ENCODE measurements around the gene COL11A2. TPM values are rescaled to one million over a fixed set of nuclear protein-coding genes. Genes with fewer than 3 reads are reported as not detected.

COL11A2 gene
- total and polyA plus RNA-seq, 7 donors = 0.16 to 1.4 (median 0.50) TPM; not detected in 3

DNA sequence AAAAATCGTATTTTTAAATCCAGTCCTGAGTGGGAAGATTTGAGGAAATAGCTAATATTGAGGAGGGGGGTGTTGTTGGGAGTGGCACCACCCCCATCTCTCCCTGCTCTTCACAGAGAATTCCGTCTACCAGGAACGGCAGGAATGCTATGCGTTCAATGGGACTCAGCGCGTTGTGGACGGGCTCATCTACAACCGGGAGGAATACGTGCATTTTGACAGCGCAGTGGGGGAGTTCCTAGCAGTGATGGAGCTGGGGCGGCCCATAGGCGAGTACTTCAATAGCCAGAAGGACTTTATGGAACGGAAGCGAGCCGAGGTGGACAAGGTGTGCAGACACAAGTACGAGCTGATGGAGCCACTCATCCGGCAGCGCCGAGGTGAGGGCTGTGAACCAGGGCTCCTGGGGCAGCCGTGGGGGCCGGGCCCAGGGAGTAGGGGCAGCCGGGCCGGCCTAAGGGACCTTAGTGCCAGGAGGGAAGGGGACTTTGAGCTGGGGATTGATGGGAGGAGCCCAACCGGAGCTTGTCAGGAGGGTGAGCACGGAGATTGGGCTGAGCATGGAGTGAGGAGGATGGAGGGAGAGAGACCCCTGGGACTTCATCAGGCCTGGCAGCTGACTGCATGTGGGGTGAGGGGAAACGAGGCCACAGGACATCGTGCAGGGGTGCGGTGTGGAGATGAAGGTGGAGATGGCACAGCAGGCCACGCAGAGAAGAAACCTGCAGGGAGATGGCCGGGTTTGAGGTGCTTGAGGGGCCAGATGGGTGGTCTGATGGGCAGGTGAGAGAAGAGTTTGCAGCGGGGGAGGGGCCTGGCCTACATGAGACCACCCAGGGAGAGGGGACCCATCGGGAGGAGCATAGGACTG lies 75.2 kb downstream of the COL11A2 start:
- no peak for DNase-seq
- TF ChIP-seq, protein P1, sequence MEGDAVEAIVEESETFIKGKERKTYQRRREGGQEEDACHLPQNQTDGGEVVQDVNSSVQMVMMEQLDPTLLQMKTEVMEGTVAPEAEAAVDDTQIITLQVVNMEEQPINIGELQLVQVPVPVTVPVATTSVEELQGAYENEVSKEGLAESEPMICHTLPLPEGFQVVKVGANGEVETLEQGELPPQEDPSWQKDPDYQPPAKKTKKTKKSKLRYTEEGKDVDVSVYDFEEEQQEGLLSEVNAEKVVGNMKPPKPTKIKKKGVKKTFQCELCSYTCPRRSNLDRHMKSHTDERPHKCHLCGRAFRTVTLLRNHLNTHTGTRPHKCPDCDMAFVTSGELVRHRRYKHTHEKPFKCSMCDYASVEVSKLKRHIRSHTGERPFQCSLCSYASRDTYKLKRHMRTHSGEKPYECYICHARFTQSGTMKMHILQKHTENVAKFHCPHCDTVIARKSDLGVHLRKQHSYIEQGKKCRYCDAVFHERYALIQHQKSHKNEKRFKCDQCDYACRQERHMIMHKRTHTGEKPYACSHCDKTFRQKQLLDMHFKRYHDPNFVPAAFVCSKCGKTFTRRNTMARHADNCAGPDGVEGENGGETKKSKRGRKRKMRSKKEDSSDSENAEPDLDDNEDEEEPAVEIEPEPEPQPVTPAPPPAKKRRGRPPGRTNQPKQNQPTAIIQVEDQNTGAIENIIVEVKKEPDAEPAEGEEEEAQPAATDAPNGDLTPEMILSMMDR (IDR thresholded peaks at IDR 0.05) = no peak
- no peak for TF ChIP-seq EP300 (IDR thresholded peaks at IDR 0.05)
- no peak for TF ChIP-seq POLR2AphosphoS5 (IDR thresholded peaks at IDR 0.05)
- TF ChIP-seq POLR2A (IDR thresholded peaks at IDR 0.05) = no peak
- intact Hi-C loops (cut with DNase I) = no loop called here

GRCh38 chr6:33116417-33116816 lies 75.8 kb downstream of the COL11A2 start:
- Histone ChIP-seq H3K4me1 (peaks cover 0 to 7% (median 0%) of the 10 kb centered on the region in 4 donors), H3K4me3 (no peak overlapping the region), H3K36me3 (no peaks in the 10 kb centered on the region), H3K27me3 (peaks cover 19 to 61% (median 26%) of the 10 kb centered on the region in 3 donors), H3K27ac (no peak overlapping the region), H3K9me3 (no peaks in the 10 kb centered on the region)
- WGBS, 2 donors = 16 to 27% methylated on average over 6 of the region's 6 CpGs
- intact Hi-C loops (cut with DNase I) = no loop called here
- DNase-seq = no peak
- TF ChIP-seq EP300 (IDR thresholded peaks at IDR 0.05) (no peak), POLR2AphosphoS5 (IDR thresholded peaks at IDR 0.05) (no peak), POLR2A (IDR thresholded peaks at IDR 0.05) (no peak)
- TF ChIP-seq, protein P1 (IDR thresholded peaks at IDR 0.05) = no peak

More for the DNA sequence above, 75.2 kb downstream of the COL11A2 start:
- H3K36me3 ChIP-seq = no peaks in the 10 kb centered on the region
- H3K9me3 ChIP-seq = no peaks in the 10 kb centered on the region
- H3K27ac ChIP-seq = no peak overlapping the region
- peaks cover 0 to 7% (median 0%) of the 10 kb centered on the region in 4 donors for H3K4me1 ChIP-seq
- H3K27me3 ChIP-seq = peaks cover 19 to 58% (median 26%) of the 10 kb centered on the region in 3 donors
- WGBS, 2 donors = 8 to 11% methylated on average over 32 of the region's 32 CpGs
- H3K4me3 ChIP-seq = no peak overlapping the region

- DNase-seq = no peak
- H3K9me3 ChIP-seq = no peaks in the 10 kb centered on the region
- H3K27ac ChIP-seq = no peak overlapping the region
- peaks cover 0 to 7% (median 0%) of the 10 kb centered on the region in 4 donors for H3K4me1 ChIP-seq
- H3K36me3 ChIP-seq = no peaks in the 10 kb centered on the region
- peaks cover 19 to 73% (median 26%) of the 10 kb centered on the region in 3 donors for H3K27me3 ChIP-seq
- TF ChIP-seq POLR2A (IDR thresholded peaks at IDR 0.05) (no peak), POLR2AphosphoS5 (IDR thresholded peaks at IDR 0.05) (no peak), EP300 (IDR thresholded peaks at IDR 0.05) (no peak)
- TF ChIP-seq, protein P1 (IDR thresholded peaks at IDR 0.05) = no peak
- intact Hi-C loops (cut with DNase I) = no loop called here
- H3K4me3 ChIP-seq = no peak overlapping the region
Measured at GRCh38 chr6:33114406-33114805, 77.9 kb downstream of the COL11A2 start.

DNA sequence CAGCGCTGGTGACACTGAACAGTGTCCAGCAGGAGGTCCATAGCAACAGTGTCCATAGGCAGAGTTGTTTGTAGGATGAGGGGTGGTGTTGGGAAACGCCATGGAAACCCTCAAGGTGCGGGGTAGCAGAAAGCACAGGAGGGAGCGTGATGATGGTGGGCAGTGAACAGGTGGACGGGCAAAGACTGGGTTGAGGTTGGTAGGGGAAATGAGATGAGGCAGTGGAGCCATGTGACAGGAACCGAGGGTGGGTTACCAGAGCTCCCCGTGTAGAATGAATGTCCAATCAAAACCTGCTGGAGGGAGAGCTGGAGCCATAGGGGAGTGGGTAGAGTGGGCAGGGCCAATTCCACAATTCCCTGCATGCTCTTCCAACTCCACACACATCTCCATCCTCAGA lies 78.5 kb downstream of the COL11A2 start:
- no peak for DNase-seq
- no peak overlapping the region for H3K4me3 ChIP-seq
- no peaks in the 10 kb centered on the region for H3K36me3 ChIP-seq
- intact Hi-C loops (cut with DNase I) = no loop called here
- 66 to 67% methylated on average over 7 of the region's 7 CpGs for WGBS, 2 donors
- no peak overlapping the region for H3K27ac ChIP-seq
- TF ChIP-seq POLR2AphosphoS5 (IDR thresholded peaks at IDR 0.05) (no peak), POLR2A (IDR thresholded peaks at IDR 0.05) (no peak), EP300 (IDR thresholded peaks at IDR 0.05) (no peak)
- TF ChIP-seq, protein P1 (IDR thresholded peaks at IDR 0.05) = no peak
- H3K9me3 ChIP-seq = no peaks in the 10 kb centered on the region
- peaks cover 19 to 73% (median 26%) of the 10 kb centered on the region in 3 donors for H3K27me3 ChIP-seq
- H3K4me1 ChIP-seq = peaks cover 0 to 7% (median 0%) of the 10 kb centered on the region in 4 donors

Small RNA genes lying within 50 kb of the gene (small RNA-seq; reads per million reads assigned to genes)
- gene MIR219A1 = 0.72 to 2.2 (median 2.0) reads per million in 3 donors
- gene RNY4P10 = 0.15 to 0.75 (median 0.36) reads per million in 3 donors

Other genes starting within 250 kb of the COL11A2 start
- 10 to 100 TPM; 16.3 to 26.0 (median 20.2) TPM for gene HLA-DMA, start 239.4 kb downstream of the COL11A2 start, total RNA-seq
- 100 to 1,000 TPM in 1 of 3 donors, 10 to 100 TPM in 2; 19.8 to 131 (median 57.1) TPM for gene HLA-DMA, start 239.4 kb downstream of the COL11A2 start, polyA plus RNA-seq
- 100 to 1,000 TPM in 1 of 4 donors, 10 to 100 TPM in 3; 82.4 to 116 (median 87.7) TPM for gene BRD2, start 223.9 kb downstream of the COL11A2 start, total RNA-seq
- gene BRD2, start 223.9 kb downstream of the COL11A2 start, polyA plus RNA-seq = 100 to 1,000 TPM in 1 of 3 donors, 10 to 100 TPM in 2; 60.6 to 135 (median 69.7) TPM
- gene HLA-DOA, start 182.9 kb downstream of the COL11A2 start, total RNA-seq = 1 to 10 TPM; 1.5 to 3.0 (median 2.3) TPM
- gene HLA-DOA, start 182.9 kb downstream of the COL11A2 start, polyA plus RNA-seq = 10 to 100 TPM in 1 of 3 donors, 1 to 10 TPM in 2; 1.8 to 42.0 (median 6.5) TPM
- gene HLA-DPA1, start 118.8 kb downstream of the COL11A2 start, total RNA-seq = 10 to 100 TPM; 29.9 to 64.3 (median 46.2) TPM
- gene HLA-DPA1, start 118.8 kb downstream of the COL11A2 start, polyA plus RNA-seq = 100 to 1,000 TPM in 2 of 3 donors, 10 to 100 TPM in 1; 49.2 to 210 (median 197) TPM
- gene HLA-DPB1, start 116.5 kb downstream of the COL11A2 start, total RNA-seq = 10 to 100 TPM; 39.2 to 62.4 (median 42.0) TPM
- gene HLA-DPB1, start 116.5 kb downstream of the COL11A2 start, polyA plus RNA-seq = 100 to 1,000 TPM in 2 of 3 donors, 10 to 100 TPM in 1; 90.7 to 359 (median 180) TPM
- gene RXRB, start 8.2 kb upstream of the COL11A2 start, total RNA-seq = 10 to 100 TPM; 27.8 to 32.4 (median 30.4) TPM
- 10 to 100 TPM; 15.6 to 33.2 (median 16.2) TPM for gene RXRB, start 8.2 kb upstream of the COL11A2 start, polyA plus RNA-seq
- gene SLC39A7, start 8.4 kb upstream of the COL11A2 start, total RNA-seq = 10 to 100 TPM; 48.7 to 52.1 (median 49.8) TPM
- gene SLC39A7, start 8.4 kb upstream of the COL11A2 start, polyA plus RNA-seq = 100 to 1,000 TPM in 1 of 3 donors, 10 to 100 TPM in 2; 31.2 to 189 (median 31.2) TPM
- gene HSD17B8, start 12.2 kb upstream of the COL11A2 start, total RNA-seq = 10 to 100 TPM in 3 of 4 donors, not detected in 1; 17.3 to 19.0 (median 18.9) TPM
- gene HSD17B8, start 12.2 kb upstream of the COL11A2 start, polyA plus RNA-seq = 10 to 100 TPM; 18.6 to 27.3 (median 21.3) TPM
- gene RING1, start 16.0 kb upstream of the COL11A2 start, total RNA-seq = 10 to 100 TPM; 13.2 to 18.1 (median 17.1) TPM
- gene RING1, start 16.0 kb upstream of the COL11A2 start, polyA plus RNA-seq = 10 to 100 TPM; 27.7 to 36.0 (median 32.7) TPM
- gene VPS52, start 79.4 kb upstream of the COL11A2 start, total RNA-seq = 10 to 100 TPM; 26.2 to 44.6 (median 33.5) TPM
- 10 to 100 TPM; 23.4 to 51.2 (median 26.4) TPM for gene VPS52, start 79.4 kb upstream of the COL11A2 start, polyA plus RNA-seq
- gene RPS18, start 79.6 kb upstream of the COL11A2 start, total RNA-seq = 1,000 to 10,000 TPM; 2,427 to 4,810 (median 4,005) TPM
- gene RPS18, start 79.6 kb upstream of the COL11A2 start, polyA plus RNA-seq = 1,000 to 10,000 TPM; 3,648 to 7,566 (median 5,490) TPM
- 10 to 100 TPM in 3 of 4 donors, 1 to 10 TPM in 1; 7.2 to 22.2 (median 13.3) TPM for gene B3GALT4, start 84.7 kb upstream of the COL11A2 start, total RNA-seq
- 10 to 100 TPM; 19.2 to 23.6 (median 21.7) TPM for gene B3GALT4, start 84.7 kb upstream of the COL11A2 start, polyA plus RNA-seq
- 10 to 100 TPM; 28.2 to 41.6 (median 37.4) TPM for gene WDR46, start 96.8 kb upstream of the COL11A2 start, total RNA-seq
- gene WDR46, start 96.8 kb upstream of the COL11A2 start, polyA plus RNA-seq = 10 to 100 TPM; 15.3 to 51.2 (median 30.0) TPM
- gene PFDN6, start 97.1 kb upstream of the COL11A2 start, total RNA-seq = 10 to 100 TPM in 3 of 4 donors, 1 to 10 TPM in 1; 7.5 to 56.1 (median 31.8) TPM
- 100 to 1,000 TPM; 131 to 173 (median 144) TPM for gene PFDN6, start 97.1 kb upstream of the COL11A2 start, polyA plus RNA-seq
- 10 to 100 TPM; 33.2 to 48.9 (median 37.9) TPM for gene RGL2, start 106.5 kb upstream of the COL11A2 start, total RNA-seq
- gene RGL2, start 106.5 kb upstream of the COL11A2 start, polyA plus RNA-seq = 10 to 100 TPM in 2 of 3 donors, 1 to 10 TPM in 1; 5.8 to 40.2 (median 18.0) TPM
- gene TAPBP, start 121.6 kb upstream of the COL11A2 start, total RNA-seq = 10 to 100 TPM; 29.8 to 80.0 (median 50.5) TPM
- 100 to 1,000 TPM in 1 of 3 donors, 10 to 100 TPM in 1, 1 to 10 TPM in 1; 7.8 to 114 (median 21.3) TPM for gene TAPBP, start 121.6 kb upstream of the COL11A2 start, polyA plus RNA-seq
- gene ZBTB22, start 125.3 kb upstream of the COL11A2 start, total RNA-seq = 10 to 100 TPM in 3 of 4 donors, 1 to 10 TPM in 1; 9.4 to 13.2 (median 12.7) TPM
- 10 to 100 TPM; 11.3 to 19.2 (median 16.1) TPM for gene ZBTB22, start 125.3 kb upstream of the COL11A2 start, polyA plus RNA-seq
- gene DAXX, start 130.5 kb upstream of the COL11A2 start, total RNA-seq = 10 to 100 TPM; 37.1 to 52.3 (median 48.3) TPM
- gene DAXX, start 130.5 kb upstream of the COL11A2 start, polyA plus RNA-seq = 10 to 100 TPM; 24.7 to 49.2 (median 33.0) TPM
- 1 to 10 TPM in 2 of 4 donors, under 1 TPM in 2; 0.49 to 5.5 (median 1.3) TPM for gene KIFC1, start 199.4 kb upstream of the COL11A2 start, total RNA-seq
- gene KIFC1, start 199.4 kb upstream of the COL11A2 start, polyA plus RNA-seq = 10 to 100 TPM in 1 of 3 donors, 1 to 10 TPM in 2; 1.2 to 23.0 (median 4.6) TPM
- 10 to 100 TPM; 57.1 to 82.3 (median 66.0) TPM for gene PHF1, start 218.5 kb upstream of the COL11A2 start, total RNA-seq
- gene PHF1, start 218.5 kb upstream of the COL11A2 start, polyA plus RNA-seq = 10 to 100 TPM; 22.4 to 43.2 (median 43.2) TPM
- 100 to 1,000 TPM; 102 to 148 (median 120) TPM for gene CUTA, start 225.6 kb upstream of the COL11A2 start, total RNA-seq
- 100 to 1,000 TPM; 110 to 193 (median 153) TPM for gene CUTA, start 225.6 kb upstream of the COL11A2 start, polyA plus RNA-seq
- gene SYNGAP1, start 227.6 kb upstream of the COL11A2 start, total RNA-seq = 10 to 100 TPM in 1 of 4 donors, 1 to 10 TPM in 3; 6.4 to 24.6 (median 9.9) TPM
- gene SYNGAP1, start 227.6 kb upstream of the COL11A2 start, polyA plus RNA-seq = 10 to 100 TPM in 1 of 3 donors, 1 to 10 TPM in 1, under 1 TPM in 1; 0.92 to 17.8 (median 2.4) TPM